ENCODE measurements around the gene MEAF6. TPM values are rescaled to one million over a fixed set of nuclear protein-coding genes. Genes with fewer than 3 reads are reported as not detected.

MEAF6 gene
- total RNA-seq, 1 experiment from 2014 or later, result 38.3 TPM

GRCh38 chr1:37472994-37473393 lies 41.6 kb downstream of the MEAF6 start:
- Mint-ChIP-seq H3K9me3 (ENCODE audit: unreplicated experiment) (no peaks in the 10 kb centered on the region), H3K4me1 (ENCODE audit: low read depth, unreplicated experiment) (peaks cover 7% of the 10 kb centered on the region), H3K4me3 (ENCODE audit: unreplicated experiment) (no peak overlapping the region), H3K27ac (ENCODE audit: unreplicated experiment) (no peak overlapping the region), H3K36me3 (ENCODE audit: insufficient read depth, unreplicated experiment) (peaks cover 17% of the 10 kb centered on the region), H3K27me3 (ENCODE audit: insufficient read depth, unreplicated experiment) (no peaks in the 10 kb centered on the region)
- H3K4me3 ChIP-seq (ENCODE audit: low read depth, low read length), result no peak overlapping the region
- TF ChIP-seq, protein P1, sequence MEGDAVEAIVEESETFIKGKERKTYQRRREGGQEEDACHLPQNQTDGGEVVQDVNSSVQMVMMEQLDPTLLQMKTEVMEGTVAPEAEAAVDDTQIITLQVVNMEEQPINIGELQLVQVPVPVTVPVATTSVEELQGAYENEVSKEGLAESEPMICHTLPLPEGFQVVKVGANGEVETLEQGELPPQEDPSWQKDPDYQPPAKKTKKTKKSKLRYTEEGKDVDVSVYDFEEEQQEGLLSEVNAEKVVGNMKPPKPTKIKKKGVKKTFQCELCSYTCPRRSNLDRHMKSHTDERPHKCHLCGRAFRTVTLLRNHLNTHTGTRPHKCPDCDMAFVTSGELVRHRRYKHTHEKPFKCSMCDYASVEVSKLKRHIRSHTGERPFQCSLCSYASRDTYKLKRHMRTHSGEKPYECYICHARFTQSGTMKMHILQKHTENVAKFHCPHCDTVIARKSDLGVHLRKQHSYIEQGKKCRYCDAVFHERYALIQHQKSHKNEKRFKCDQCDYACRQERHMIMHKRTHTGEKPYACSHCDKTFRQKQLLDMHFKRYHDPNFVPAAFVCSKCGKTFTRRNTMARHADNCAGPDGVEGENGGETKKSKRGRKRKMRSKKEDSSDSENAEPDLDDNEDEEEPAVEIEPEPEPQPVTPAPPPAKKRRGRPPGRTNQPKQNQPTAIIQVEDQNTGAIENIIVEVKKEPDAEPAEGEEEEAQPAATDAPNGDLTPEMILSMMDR (IDR thresholded peaks at IDR 0.05; ENCODE audit: insufficient read depth in 1 of 2, low read depth in 1 of 2, low read length in 1 of 2, severe bottlenecking in 1 of 2, unreplicated experiment in 1 of 2), result no peak
- CTCF ChIA-PET, result no interaction called here
- POLR2A ChIA-PET, result no interaction called here
- H3K4me1 ChIP-seq, result peaks cover 8% of the 10 kb centered on the region; the same call in 1 of the 2 replicates
- BruUV-seq (replicated peaks), result no TSS peak
- H3K27me3 ChIP-seq (replicated peaks; ENCODE audit: control insufficient read depth, insufficient read depth, low read length), result no peaks in the 10 kb centered on the region
- no peaks in the 10 kb centered on the region; the same call in 1 of the 2 replicates for H3K36me3 ChIP-seq (ENCODE audit: control insufficient read depth, insufficient read depth, low read length)
- intact Hi-C loops (cut with micrococcal nuclease; ENCODE audit: unreplicated experiment), result no loop called here
- no peaks in the 10 kb centered on the region for H3K9me3 ChIP-seq
- DNase-seq, result no peak

DNA sequence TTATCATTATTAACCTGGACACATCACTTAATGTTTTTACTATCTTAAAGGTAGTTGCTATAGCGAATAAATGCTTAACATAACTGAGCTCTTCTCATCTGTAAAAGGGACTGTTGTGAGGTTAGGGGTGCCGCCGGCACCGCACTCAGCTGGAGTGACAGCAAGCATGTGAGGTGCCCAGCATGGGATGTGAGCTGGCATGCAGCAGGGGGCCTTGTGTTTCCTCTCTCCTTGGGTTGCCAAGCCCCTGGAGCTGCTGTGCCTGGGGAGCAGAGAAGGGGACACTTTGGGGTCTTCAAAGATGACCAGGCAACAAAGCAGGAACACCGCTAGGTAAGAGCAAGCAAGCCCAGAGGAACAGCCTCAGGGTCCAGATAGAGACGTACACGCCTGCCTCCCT lies 42.3 kb downstream of the MEAF6 start:
- CTCF ChIA-PET, result interaction anchor here (0.6 kb wide), 1 partner anchor 13 kb away, joined by 3 read pairs; no protein-coding TSS in a partner anchor
- BruUV-seq (replicated peaks), result no TSS peak
- H3K4me3 ChIP-seq (ENCODE audit: low read depth, low read length), result no peak overlapping the region

DNA sequence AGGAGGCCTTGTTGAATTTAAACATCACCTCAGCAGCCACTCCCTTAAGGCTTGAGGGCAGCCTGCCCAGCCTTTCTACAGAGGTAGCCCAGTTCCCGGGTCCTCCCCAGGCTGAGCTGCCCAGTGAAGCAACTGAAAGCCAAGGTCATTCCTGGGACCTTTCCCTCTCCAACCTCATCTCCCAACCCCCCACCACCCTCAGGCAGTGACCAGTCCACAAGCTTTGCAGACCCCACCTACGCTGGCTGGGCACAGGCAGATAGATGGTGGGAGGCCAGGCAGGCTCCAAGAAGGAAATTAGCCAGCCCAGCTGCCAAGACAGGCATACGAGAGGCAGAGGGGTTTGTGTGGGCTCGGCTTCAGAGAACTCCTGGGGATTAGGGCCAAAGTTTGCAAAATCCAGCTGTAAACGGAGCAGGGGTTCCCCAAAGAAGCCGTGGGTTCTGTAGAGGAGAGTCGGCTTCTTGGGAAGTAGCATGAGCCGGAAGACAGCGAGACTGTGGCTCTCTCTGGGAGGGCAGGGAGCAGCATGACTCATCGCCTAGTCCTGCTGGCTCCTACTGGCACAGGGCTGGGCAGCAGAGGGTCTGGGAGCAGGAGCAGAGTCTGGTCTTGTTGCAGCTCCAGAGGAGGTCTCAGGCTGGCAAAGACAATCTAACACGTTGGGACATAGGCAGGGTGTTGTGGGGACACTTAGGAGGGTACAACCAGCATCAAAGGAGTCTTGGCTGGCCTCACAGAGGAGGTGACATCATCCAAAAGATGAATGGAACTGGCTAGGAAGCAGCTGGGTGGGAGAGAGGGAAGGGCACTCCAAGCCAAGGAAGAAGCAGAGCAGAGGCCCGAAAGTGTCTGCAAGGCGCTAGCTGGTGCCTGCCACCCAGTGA lies 43.0 kb downstream of the MEAF6 start:
- peaks cover 10% of the 10 kb centered on the region for H3K36me3 Mint-ChIP-seq (ENCODE audit: insufficient read depth, unreplicated experiment)
- Histone ChIP-seq H3K9me3 (no peaks in the 10 kb centered on the region), H3K27me3 (replicated peaks; ENCODE audit: control insufficient read depth, insufficient read depth, low read length) (no peaks in the 10 kb centered on the region), H3K4me3 (ENCODE audit: low read depth, low read length) (no peak overlapping the region), H3K36me3 (ENCODE audit: control insufficient read depth, insufficient read depth, low read length) (no peaks in the 10 kb centered on the region), H3K4me1 (peaks cover 8% of the 10 kb centered on the region; the same call in 1 of the 2 replicates)
- intact Hi-C loops (cut with micrococcal nuclease; ENCODE audit: unreplicated experiment), result no loop called here
- no peaks in the 10 kb centered on the region for H3K9me3 Mint-ChIP-seq (ENCODE audit: unreplicated experiment)
- H3K27ac Mint-ChIP-seq (ENCODE audit: unreplicated experiment), result no peak overlapping the region
- H3K4me1 Mint-ChIP-seq (ENCODE audit: low read depth, unreplicated experiment), result peaks cover 7% of the 10 kb centered on the region
- ChIA-PET POLR2A (no interaction called here), CTCF (interaction anchor here (0.6 kb wide), 1 partner anchor 13 kb away, joined by 3 read pairs; no protein-coding TSS in a partner anchor)
- H3K27me3 Mint-ChIP-seq (ENCODE audit: insufficient read depth, unreplicated experiment), result no peaks in the 10 kb centered on the region
- TF ChIP-seq, protein P1 (IDR thresholded peaks at IDR 0.05; ENCODE audit: insufficient read depth in 1 of 2, low read depth in 1 of 2, low read length in 1 of 2, severe bottlenecking in 1 of 2, unreplicated experiment in 1 of 2), result no peak
- BruUV-seq (replicated peaks), result no TSS peak
- DNase-seq, result no peak
- H3K4me3 Mint-ChIP-seq (ENCODE audit: unreplicated experiment), result no peak overlapping the region

More for the DNA sequence above, 42.3 kb downstream of the MEAF6 start:
- TF ChIP-seq, protein P1 (IDR thresholded peaks at IDR 0.05; ENCODE audit: insufficient read depth in 1 of 2, low read depth in 1 of 2, low read length in 1 of 2, severe bottlenecking in 1 of 2, unreplicated experiment in 1 of 2), result no peak
- H3K9me3 ChIP-seq, result no peaks in the 10 kb centered on the region
- H3K9me3 Mint-ChIP-seq (ENCODE audit: unreplicated experiment), result no peaks in the 10 kb centered on the region
- POLR2A ChIA-PET, result no interaction called here
- H3K27me3 Mint-ChIP-seq (ENCODE audit: insufficient read depth, unreplicated experiment), result no peaks in the 10 kb centered on the region
- H3K27ac Mint-ChIP-seq (ENCODE audit: unreplicated experiment), result no peak overlapping the region
- intact Hi-C loops (cut with micrococcal nuclease; ENCODE audit: unreplicated experiment), result no loop called here
- no peaks in the 10 kb centered on the region for H3K27me3 ChIP-seq (replicated peaks; ENCODE audit: control insufficient read depth, insufficient read depth, low read length)
- peaks cover 8% of the 10 kb centered on the region; the same call in 1 of the 2 replicates for H3K4me1 ChIP-seq
- no peak overlapping the region for H3K4me3 Mint-ChIP-seq (ENCODE audit: unreplicated experiment)
- peaks cover 7% of the 10 kb centered on the region for H3K4me1 Mint-ChIP-seq (ENCODE audit: low read depth, unreplicated experiment)
- H3K36me3 ChIP-seq (ENCODE audit: control insufficient read depth, insufficient read depth, low read length), result no peaks in the 10 kb centered on the region; the same call in 1 of the 2 replicates
- no peak for DNase-seq
- H3K36me3 Mint-ChIP-seq (ENCODE audit: insufficient read depth, unreplicated experiment), result peaks cover 17% of the 10 kb centered on the region

Data from Caco-2 (cell line).